SK-N-SH treated with all-trans-retinoic acid at 6 μM for 48 hours (cell line): ENCODE data around the gene PLCD3.

Source experiments
- ARNTL ChIP-seq: fragments of 450-650 bp; formaldehyde crosslinking; IDR thresholded peaks from 2 replicates; pipeline ENCODE4 v1.5.0; 2020; ENCODE audit warnings: low read depth, mild to moderate bottlenecking, moderate library complexity, borderline replicate concordance
- BACH2 ChIP-seq: fragments of 250-450 bp; sonication (Bioruptor Pico); IDR thresholded peaks from 2 replicates; pipeline ENCODE4 v1.9.0; 2021; ENCODE audit warnings: mild to moderate bottlenecking, borderline replicate concordance
- PPARA ChIP-seq: fragments of 250-450 bp; sonication (Bioruptor Pico); IDR thresholded peaks from 2 replicates; pipeline ENCODE4 v1.5.0; 2020; ENCODE audit warnings: mild to moderate bottlenecking, borderline replicate concordance
- RARB ChIP-seq: fragments of 250-450 bp; sonication (Bioruptor Pico); IDR thresholded peaks from 2 replicates; pipeline ENCODE4 v1.8.0; 2021; ENCODE audit warnings: mild to moderate bottlenecking, moderate library complexity
- ZFP3 ChIP-seq: fragments of 250-450 bp; sonication (Bioruptor Pico); IDR thresholded peaks from 2 replicates; pipeline ENCODE4 v1.5.0; 2020; ENCODE audit warnings: mild to moderate bottlenecking, moderate library complexity
- ZNF565 ChIP-seq: fragments of 450-650 bp; formaldehyde crosslinking; conservative IDR thresholded peaks from 2 replicates; pipeline ENCODE4 v1.5.0; 2020; ENCODE audit warnings: low read depth, mild to moderate bottlenecking, moderate library complexity
- ZNF70 ChIP-seq: fragments of 450-650 bp; formaldehyde crosslinking; IDR thresholded peaks from 2 replicates; pipeline ENCODE4 v1.5.0; 2020; ENCODE audit warnings: mild to moderate bottlenecking, moderate library complexity
- TF ChIP-seq, protein P1 (sequence below): fragments of 250-450 bp; sonication (Bioruptor Pico); IDR thresholded peaks from 2 replicates; pipeline ENCODE4 v1.8.0; 2021; ENCODE audit warnings: low read depth, mild to moderate bottlenecking, moderate library complexity, borderline replicate concordance
- TF ChIP-seq, protein P2 (sequence below): fragments of 250-450 bp; sonication (Bioruptor Pico); IDR thresholded peaks from 2 replicates; pipeline ENCODE4 v1.8.0; 2020; ENCODE audit warnings: mild to moderate bottlenecking, moderate library complexity, borderline replicate concordance

DNA sequence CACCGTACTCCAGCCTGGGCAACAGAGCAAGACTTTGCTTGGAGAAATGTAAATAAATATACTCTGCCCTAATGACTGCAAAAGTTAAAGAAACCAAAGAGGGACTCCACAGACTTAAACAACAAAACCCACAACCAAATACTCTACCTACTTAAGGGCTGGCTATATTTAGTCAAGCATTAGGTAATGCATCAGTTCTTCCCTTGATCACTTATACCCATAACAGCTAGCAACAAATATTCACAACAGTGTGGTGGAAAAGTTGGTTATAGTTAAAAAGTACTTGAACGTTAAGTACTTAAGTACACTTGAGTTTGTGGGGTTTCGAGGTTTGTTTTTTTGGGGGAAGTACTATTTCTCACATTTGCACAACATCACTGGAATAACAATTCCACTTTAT, 23.9 kb upstream of the PLCD3 start:
- TF ChIP-seq, protein P1, sequence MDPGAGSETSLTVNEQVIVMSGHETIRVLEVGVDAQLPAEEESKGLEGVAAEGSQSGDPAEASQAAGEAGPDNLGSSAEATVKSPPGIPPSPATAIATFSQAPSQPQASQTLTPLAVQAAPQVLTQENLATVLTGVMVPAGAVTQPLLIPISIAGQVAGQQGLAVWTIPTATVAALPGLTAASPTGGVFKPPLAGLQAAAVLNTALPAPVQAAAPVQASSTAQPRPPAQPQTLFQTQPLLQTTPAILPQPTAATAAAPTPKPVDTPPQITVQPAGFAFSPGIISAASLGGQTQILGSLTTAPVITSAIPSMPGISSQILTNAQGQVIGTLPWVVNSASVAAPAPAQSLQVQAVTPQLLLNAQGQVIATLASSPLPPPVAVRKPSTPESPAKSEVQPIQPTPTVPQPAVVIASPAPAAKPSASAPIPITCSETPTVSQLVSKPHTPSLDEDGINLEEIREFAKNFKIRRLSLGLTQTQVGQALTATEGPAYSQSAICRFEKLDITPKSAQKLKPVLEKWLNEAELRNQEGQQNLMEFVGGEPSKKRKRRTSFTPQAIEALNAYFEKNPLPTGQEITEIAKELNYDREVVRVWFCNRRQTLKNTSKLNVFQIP (CRISPR knock-in tag): no peak
- TF ChIP-seq ZFP3 (CRISPR knock-in tag) (no peak), PPARA (CRISPR knock-in tag) (no peak), ZNF565 (CRISPR knock-in tag) (no peak), RARB (CRISPR knock-in tag) (no peak), BACH2 (no peak), ARNTL (CRISPR knock-in tag) (no peak), ZNF70 (CRISPR knock-in tag) (no peak)
- TF ChIP-seq, protein P2, sequence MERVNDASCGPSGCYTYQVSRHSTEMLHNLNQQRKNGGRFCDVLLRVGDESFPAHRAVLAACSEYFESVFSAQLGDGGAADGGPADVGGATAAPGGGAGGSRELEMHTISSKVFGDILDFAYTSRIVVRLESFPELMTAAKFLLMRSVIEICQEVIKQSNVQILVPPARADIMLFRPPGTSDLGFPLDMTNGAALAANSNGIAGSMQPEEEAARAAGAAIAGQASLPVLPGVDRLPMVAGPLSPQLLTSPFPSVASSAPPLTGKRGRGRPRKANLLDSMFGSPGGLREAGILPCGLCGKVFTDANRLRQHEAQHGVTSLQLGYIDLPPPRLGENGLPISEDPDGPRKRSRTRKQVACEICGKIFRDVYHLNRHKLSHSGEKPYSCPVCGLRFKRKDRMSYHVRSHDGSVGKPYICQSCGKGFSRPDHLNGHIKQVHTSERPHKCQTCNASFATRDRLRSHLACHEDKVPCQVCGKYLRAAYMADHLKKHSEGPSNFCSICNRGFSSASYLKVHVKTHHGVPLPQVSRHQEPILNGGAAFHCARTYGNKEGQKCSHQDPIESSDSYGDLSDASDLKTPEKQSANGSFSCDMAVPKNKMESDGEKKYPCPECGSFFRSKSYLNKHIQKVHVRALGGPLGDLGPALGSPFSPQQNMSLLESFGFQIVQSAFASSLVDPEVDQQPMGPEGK (CRISPR knock-in tag): no peak
